Thymus (tissue), 11 donors: ENCODE data around the gene RNLS. TPM values are rescaled to one million over a fixed set of nuclear protein-coding genes. Genes with fewer than 3 reads are reported as not detected.

Experiments
- DNase-seq, 9 donors: peaks; one replicate each; pipeline ENCODE4 v3.0.0-alpha.2; 2013; ENCODE audit warnings: low spot score in 9 of 9, low read depth in 6 of 9, missing footprints in 1 of 9
- H3K27ac ChIP-seq, 2 donors: one replicate each; pipeline ENCODE4 v1.5.1; 2013; ENCODE audit warnings: control low read depth in 1 of 2, low read depth in 1 of 2, low read length in 1 of 2, mild to moderate bottlenecking in 1 of 2, moderate library complexity in 1 of 2
- H3K27me3 ChIP-seq, 2 donors: one replicate each; pipeline ENCODE4 v1.5.1; 2013; ENCODE audit warnings: low read length in 1 of 2; ENCODE audit not compliant: control insufficient read depth in 2 of 2, insufficient read depth in 1 of 2
- H3K36me3 ChIP-seq, 2 donors: one replicate each; pipeline ENCODE4 v1.5.1; 2013; ENCODE audit warnings: low read length in 1 of 2, mild to moderate bottlenecking in 1 of 2, moderate library complexity in 1 of 2; ENCODE audit not compliant: control insufficient read depth in 2 of 2, insufficient read depth in 2 of 2
- H3K4me1 ChIP-seq, 2 donors: one replicate each; pipeline ENCODE4 v1.5.1; 2013; ENCODE audit warnings: low read length in 2 of 2; ENCODE audit not compliant: control insufficient read depth in 2 of 2, insufficient read depth in 2 of 2
- H3K4me3 ChIP-seq, 2 donors: one replicate each; pipeline ENCODE4 v1.5.1; 2013; ENCODE audit warnings: low read length in 2 of 2, control low read depth in 1 of 2, mild to moderate bottlenecking in 1 of 2
- H3K9me3 ChIP-seq, 2 donors: one replicate each; pipeline ENCODE4 v1.5.1; 2013; ENCODE audit warnings: low read length in 1 of 2, mild to moderate bottlenecking in 1 of 2; ENCODE audit not compliant: control insufficient read depth in 2 of 2, insufficient read depth in 1 of 2
- WGBS: extraction: QIAGEN DNeasy Blood & Tissue Kit; methylation state at CpG from one replicate; pipeline ENCODE4 v1.1.7; 2013; 5-methylcytosine and 5-hydroxymethylcytosine counted together
- polyA plus RNA-seq: library from polyadenylated mRNA; stranded (reverse); fragments of 200-250 nt; gene quantifications from one replicate; pipeline ENCODE4 v1.2.3, GENCODE V29; 2013
- total RNA-seq: library from RNA; stranded (reverse); fragments of 120-200 nt; gene quantifications from one replicate; pipeline ENCODE4 v1.2.4, GENCODE V29; 2013
- donor health status: healthy.

Gene RNLS
- total and polyA plus RNA-seq, 2 donors, result 4.3 to 5.0 TPM

- Histone ChIP-seq H3K4me3 (no peak overlapping the region), H3K27me3 (no peaks in the 10 kb centered on the region), H3K27ac (no peak overlapping the region), H3K36me3 (no peaks in the 10 kb centered on the region), H3K9me3 (no peaks in the 10 kb centered on the region), H3K4me1 (no peaks in the 10 kb centered on the region)
- DNase-seq, result no peak
- 98% methylated on average over 4 of the region's 4 CpGs for WGBS
Observed at GRCh38 chr10:88477343-88478085, 105.6 kb downstream of the RNLS start.

DNA sequence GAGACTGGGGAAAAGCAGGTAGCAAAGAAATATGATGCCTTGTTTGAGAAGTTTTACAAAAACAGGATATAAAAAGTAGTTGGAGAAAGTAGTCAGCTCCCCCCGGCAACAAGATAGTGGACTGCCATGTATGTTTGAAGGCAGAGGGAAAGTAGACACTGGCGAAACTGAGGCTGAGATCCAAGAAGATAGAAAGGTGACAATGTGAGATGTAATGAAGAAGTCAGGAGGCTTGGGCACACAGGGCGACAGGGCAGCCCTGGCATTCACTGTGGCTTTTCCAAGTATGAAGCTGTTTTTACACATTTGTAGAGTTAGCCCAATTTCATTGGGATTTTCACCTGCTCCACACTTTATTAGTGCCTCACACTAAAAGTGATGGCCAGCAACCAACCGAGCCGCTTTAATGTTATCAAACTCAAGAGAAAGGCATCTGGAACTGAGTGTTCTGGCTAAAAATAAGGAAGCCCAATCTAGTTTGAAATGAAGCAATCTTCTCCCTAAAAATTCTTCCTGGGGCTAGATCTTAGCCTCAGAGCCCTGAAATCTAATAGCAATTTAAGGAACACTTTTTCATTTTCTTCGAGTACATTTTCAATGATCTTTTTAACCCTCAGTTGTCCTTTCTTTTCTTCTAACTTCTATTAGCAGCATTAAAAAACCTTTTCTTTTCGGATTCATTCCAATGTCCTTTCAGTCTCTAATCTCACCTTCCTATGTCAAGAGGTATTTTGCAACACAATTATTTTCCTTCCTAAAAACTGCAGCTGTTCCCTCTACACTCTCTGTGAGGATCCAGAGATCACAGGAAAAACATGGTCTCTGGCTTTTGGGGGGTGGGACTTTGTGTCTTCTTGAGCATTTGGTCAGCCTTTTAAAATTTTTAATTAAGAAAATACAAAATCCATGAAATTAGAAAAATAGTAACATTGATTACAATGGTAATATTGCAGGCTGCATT, 108.0 kb downstream of the RNLS start:
- Histone ChIP-seq H3K36me3 (no peaks in the 10 kb centered on the region), H3K9me3 (no peaks in the 10 kb centered on the region), H3K4me1 (no peaks in the 10 kb centered on the region), H3K27me3 (no peaks in the 10 kb centered on the region), H3K4me3 (no peak overlapping the region), H3K27ac (no peak overlapping the region)
- WGBS, result 92% methylated on average over 7 of the region's 7 CpGs
- no peak for DNase-seq

DNA sequence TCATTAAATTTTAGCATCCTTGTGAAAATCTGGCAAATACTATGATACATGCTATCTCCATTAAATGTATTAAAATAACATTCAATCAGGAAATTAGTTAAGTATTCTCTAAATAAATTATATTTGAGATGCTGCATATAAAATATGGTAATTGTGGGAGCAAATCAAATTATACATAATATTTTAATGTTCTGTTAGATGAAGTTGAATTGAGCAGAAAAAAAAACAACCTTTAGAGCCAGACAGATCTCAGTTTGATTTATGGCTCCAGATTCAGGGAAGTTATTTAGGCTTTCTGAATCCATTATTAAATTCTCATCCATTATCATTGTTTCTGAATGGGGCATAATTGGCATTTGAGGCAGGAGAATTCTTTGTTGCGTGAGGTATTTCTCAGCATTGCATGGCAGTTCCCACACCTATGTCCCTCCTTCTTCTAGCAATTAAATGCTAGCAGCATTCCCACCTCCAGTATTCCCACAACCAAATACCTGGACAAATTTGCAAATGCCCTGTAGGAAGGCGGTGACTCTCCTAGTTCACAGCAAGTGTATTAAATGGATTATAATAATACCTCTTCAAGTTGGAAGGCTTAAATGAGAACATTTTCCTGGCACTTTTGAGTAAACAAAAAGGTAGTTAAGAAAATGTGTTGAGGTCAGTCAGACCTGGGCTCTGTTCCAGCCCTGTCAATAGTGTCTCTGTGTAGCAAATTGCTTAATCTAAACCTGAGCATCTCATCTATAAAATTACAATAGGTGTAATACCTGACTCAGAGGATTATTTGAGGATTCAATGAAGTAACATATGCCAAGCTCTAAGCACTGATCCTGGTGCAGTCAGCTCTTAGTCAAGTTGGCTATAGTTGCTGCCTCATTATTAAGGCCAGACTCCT, 108.9 kb downstream of the RNLS start:
- DNase-seq, result no peak
- 98% methylated on average over 2 of the region's 2 CpGs for WGBS
- H3K9me3 ChIP-seq, result no peaks in the 10 kb centered on the region
- no peak overlapping the region for H3K4me3 ChIP-seq
- H3K36me3 ChIP-seq, result no peaks in the 10 kb centered on the region
- H3K4me1 ChIP-seq, result no peaks in the 10 kb centered on the region
- H3K27ac ChIP-seq, result no peak overlapping the region
- H3K27me3 ChIP-seq, result no peaks in the 10 kb centered on the region

DNA sequence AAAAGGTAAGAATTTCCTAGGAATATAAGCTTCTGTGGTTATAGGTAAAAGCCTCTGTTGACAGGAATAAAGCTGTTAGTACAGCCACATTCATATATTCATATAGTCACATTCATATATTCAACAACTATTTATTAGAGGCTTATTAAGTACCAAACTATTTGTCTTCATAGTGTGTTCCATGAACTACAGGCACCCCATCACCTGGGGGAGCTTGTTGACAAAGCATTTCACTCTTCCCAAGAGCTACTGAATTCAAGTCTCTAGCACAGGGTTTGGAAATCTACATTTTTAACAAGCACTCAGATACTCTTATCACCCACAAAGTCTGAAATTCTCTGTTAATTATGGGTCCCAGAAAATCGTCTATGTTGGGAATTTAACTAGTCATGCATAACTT, 110.6 kb downstream of the RNLS start:
- Histone ChIP-seq H3K27me3 (no peaks in the 10 kb centered on the region), H3K9me3 (no peaks in the 10 kb centered on the region), H3K4me3 (no peak overlapping the region), H3K4me1 (no peaks in the 10 kb centered on the region), H3K36me3 (no peaks in the 10 kb centered on the region), H3K27ac (no peak overlapping the region)
- 95% methylated on average over 1 of the region's 1 CpG for WGBS
- DNase-seq, result peak in 1 of 9 donors; percentile 32

DNA sequence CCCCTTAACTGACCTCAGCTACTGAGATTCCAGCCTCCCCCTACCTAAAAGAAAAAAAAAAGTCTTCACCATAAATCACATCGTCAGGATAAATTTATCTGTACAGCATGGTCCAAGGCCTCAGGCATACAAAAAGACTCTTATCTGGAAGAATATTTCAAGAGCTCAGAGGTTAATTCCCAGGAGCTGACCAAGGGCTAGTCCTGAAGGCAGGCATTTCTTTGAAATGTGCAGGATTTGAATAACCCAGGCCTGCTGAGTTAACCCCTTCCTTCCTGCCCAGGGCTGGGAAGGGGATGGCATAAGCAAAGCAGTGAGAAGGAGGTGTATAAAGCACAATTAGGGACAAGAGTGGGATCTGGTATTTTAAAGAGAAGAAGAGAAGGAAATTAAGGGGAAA, 111.2 kb downstream of the RNLS start:
- Histone ChIP-seq H3K36me3 (no peaks in the 10 kb centered on the region), H3K9me3 (no peaks in the 10 kb centered on the region), H3K27ac (no peak overlapping the region), H3K4me3 (no peak overlapping the region), H3K4me1 (no peaks in the 10 kb centered on the region), H3K27me3 (no peaks in the 10 kb centered on the region)
- 93% methylated on average over 1 of the region's 1 CpG for WGBS
- no peak for DNase-seq

DNA sequence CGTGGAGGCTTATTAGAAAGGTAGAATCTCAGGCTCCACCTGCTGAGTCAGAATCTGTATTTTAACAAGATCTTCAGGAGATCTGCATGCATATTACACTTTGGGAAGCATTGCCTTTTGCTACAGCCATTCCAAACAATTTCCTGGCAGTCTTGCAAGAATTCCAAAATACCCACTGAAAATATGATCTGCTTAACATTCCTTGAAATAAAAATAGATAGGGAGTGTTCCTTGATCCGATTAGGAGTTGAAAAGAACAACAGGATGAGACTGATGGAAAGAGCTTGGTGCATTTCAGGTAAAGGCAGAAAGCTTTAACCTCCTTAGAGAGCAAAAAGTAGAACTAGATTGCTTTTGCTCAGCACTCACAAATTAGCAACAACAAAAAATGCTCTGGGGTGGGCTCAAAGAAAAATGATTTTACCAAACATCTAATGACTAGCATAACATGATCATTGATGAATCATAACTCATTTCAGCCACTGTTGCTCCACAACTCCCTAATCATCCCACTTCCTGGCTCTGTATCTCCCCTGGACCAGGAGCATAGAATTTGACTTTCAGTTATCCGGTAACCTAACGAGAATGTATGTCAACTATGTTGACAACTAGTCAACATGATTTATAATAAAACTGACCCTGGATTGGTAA, 115.2 kb downstream of the RNLS start:
- no peaks in the 10 kb centered on the region for H3K4me1 ChIP-seq
- H3K27me3 ChIP-seq, result no peaks in the 10 kb centered on the region
- WGBS, result 82% methylated on average over 4 of the region's 4 CpGs
- no peaks in the 10 kb centered on the region for H3K36me3 ChIP-seq
- no peaks in the 10 kb centered on the region for H3K9me3 ChIP-seq
- no peak overlapping the region for H3K4me3 ChIP-seq
- no peak overlapping the region for H3K27ac ChIP-seq
- no peak for DNase-seq

- no peak for DNase-seq
- H3K27ac ChIP-seq, result no peak overlapping the region
Observed at GRCh38 chr10:88466786-88467185, 116.3 kb downstream of the RNLS start.

DNA sequence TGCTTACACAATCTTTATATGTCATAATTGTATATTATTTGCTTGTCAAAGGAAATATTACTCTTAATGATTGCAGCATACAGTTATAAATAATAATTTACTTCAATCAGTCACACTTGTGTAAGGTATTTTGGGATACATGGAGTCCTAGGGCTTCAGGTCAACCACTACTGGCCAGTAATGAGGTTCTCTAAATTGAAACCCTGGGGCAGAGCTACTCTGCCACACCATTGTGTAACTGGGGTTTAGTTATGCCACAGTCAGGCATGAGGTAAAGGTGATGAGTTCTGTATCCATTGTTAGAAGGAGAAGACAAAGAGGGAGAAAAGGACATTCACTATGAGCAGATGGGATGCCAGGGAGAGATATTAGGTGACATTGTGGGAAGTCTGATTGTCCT, 117.4 kb downstream of the RNLS start:
- Histone ChIP-seq H3K9me3 (no peaks in the 10 kb centered on the region), H3K27me3 (no peaks in the 10 kb centered on the region), H3K36me3 (no peaks in the 10 kb centered on the region), H3K4me1 (no peaks in the 10 kb centered on the region), H3K4me3 (no peak overlapping the region), H3K27ac (no peak overlapping the region)
- DNase-seq, result no peak

More at GRCh38 chr10:88466786-88467185, 116.3 kb downstream of the RNLS start:
- H3K27me3 ChIP-seq, result no peaks in the 10 kb centered on the region
- H3K4me3 ChIP-seq, result no peak overlapping the region
- 98% methylated on average over 3 of the region's 3 CpGs for WGBS
- no peaks in the 10 kb centered on the region for H3K9me3 ChIP-seq
- no peaks in the 10 kb centered on the region for H3K4me1 ChIP-seq
- no peaks in the 10 kb centered on the region for H3K36me3 ChIP-seq
